Measurements from ENCODE around the gene EEF1AKMT3. TPM values are rescaled to one million over a fixed set of nuclear protein-coding genes. Genes with fewer than 3 reads are reported as not detected.

EEF1AKMT3 gene
- total RNA-seq, 1 experiment from 2014 or later = 5.0 TPM

DNA sequence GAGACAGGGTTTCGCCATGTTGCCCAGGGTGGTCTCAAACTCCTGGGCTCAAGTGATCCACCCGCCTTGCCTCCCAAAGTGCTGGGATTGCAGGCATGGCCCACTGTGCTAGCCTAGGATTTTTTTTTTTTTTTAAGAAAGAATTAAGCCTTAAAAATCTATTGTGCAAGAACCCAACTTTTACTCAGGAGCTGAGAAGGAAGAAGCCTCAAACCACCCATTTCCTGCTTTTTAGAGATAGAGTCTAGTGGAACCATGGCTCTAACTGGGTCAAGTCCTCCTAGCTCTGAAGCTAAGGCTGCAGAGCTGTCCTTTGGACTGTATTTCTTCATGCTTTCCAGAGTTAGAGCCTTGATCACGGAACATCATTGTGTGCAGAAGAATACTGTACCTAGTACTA is 8.8 kb downstream of the EEF1AKMT3 start:
- H3K4me3 ChIP-seq (ENCODE audit: low read depth, low read length) = no peak overlapping the region
- H3K27me3 ChIP-seq (replicated peaks; ENCODE audit: control insufficient read depth, insufficient read depth, low read length) = no peaks in the 10 kb centered on the region
- Mint-ChIP-seq H3K9me3 (ENCODE audit: unreplicated experiment) (no peaks in the 10 kb centered on the region), H3K27ac (ENCODE audit: unreplicated experiment) (no peak overlapping the region), H3K4me3 (ENCODE audit: unreplicated experiment) (no peak overlapping the region), H3K4me1 (ENCODE audit: low read depth, unreplicated experiment) (no peaks in the 10 kb centered on the region), H3K36me3 (ENCODE audit: insufficient read depth, unreplicated experiment) (peaks cover 15% of the 10 kb centered on the region), H3K27me3 (ENCODE audit: insufficient read depth, unreplicated experiment) (no peaks in the 10 kb centered on the region)
- POLR2A ChIA-PET = interaction anchor here (0.7 kb wide), 1 partner anchor 9 kb away, joined by 3 read pairs; the partner anchor contains the start of genes EEF1AKMT3 and METTL1
- TF ChIP-seq, protein P1, sequence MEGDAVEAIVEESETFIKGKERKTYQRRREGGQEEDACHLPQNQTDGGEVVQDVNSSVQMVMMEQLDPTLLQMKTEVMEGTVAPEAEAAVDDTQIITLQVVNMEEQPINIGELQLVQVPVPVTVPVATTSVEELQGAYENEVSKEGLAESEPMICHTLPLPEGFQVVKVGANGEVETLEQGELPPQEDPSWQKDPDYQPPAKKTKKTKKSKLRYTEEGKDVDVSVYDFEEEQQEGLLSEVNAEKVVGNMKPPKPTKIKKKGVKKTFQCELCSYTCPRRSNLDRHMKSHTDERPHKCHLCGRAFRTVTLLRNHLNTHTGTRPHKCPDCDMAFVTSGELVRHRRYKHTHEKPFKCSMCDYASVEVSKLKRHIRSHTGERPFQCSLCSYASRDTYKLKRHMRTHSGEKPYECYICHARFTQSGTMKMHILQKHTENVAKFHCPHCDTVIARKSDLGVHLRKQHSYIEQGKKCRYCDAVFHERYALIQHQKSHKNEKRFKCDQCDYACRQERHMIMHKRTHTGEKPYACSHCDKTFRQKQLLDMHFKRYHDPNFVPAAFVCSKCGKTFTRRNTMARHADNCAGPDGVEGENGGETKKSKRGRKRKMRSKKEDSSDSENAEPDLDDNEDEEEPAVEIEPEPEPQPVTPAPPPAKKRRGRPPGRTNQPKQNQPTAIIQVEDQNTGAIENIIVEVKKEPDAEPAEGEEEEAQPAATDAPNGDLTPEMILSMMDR (IDR thresholded peaks at IDR 0.05; ENCODE audit: insufficient read depth in 1 of 2, low read depth in 1 of 2, low read length in 1 of 2, severe bottlenecking in 1 of 2, unreplicated experiment in 1 of 2) = no peak
- CTCF ChIA-PET = interaction anchor here (0.6 to 1.0 kb wide), 4 partner anchors 9 to 1090 kb away, joined by 3 to 5 read pairs (median 4); partner anchors contain the start of genes EEF1AKMT3 and METTL1
- H3K36me3 ChIP-seq (ENCODE audit: control insufficient read depth, insufficient read depth, low read length) = no peaks in the 10 kb centered on the region
- no TSS peak for BruUV-seq (replicated peaks)
- intact Hi-C loops (cut with micrococcal nuclease; ENCODE audit: unreplicated experiment) = no loop called here
- no peaks in the 10 kb centered on the region for H3K4me1 ChIP-seq
- no peaks in the 10 kb centered on the region for H3K9me3 ChIP-seq
- DNase-seq = no peak

DNA sequence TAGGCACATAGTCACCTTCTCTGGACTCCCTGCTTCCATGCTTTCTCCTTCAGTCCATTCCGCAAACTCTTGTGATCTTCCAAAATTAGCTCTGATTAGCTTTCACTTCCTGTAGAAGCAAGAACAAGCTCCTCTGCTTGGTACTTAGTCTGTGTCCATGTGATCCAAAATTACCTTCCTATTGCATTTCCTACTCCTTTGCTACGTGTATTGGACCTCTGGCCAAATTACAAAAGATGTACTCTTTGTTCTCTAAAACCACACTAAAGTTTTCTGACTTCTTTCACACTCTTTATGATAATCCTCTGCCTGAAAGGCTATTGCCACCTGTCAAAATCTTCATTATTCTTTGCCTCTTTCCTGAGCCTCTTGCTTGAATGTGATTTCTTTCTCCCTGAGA is 9.4 kb downstream of the EEF1AKMT3 start:
- H3K4me1 ChIP-seq = no peaks in the 10 kb centered on the region
- no peaks in the 10 kb centered on the region for H3K4me1 Mint-ChIP-seq (ENCODE audit: low read depth, unreplicated experiment)
- no peak for DNase-seq
- H3K9me3 Mint-ChIP-seq (ENCODE audit: unreplicated experiment) = no peaks in the 10 kb centered on the region
- H3K36me3 Mint-ChIP-seq (ENCODE audit: insufficient read depth, unreplicated experiment) = peaks cover 11% of the 10 kb centered on the region
- no peaks in the 10 kb centered on the region for H3K9me3 ChIP-seq
- CTCF ChIA-PET = interaction anchor here (0.7 to 0.8 kb wide), 2 partner anchors 22 to 115 kb away, joined by 3 to 5 read pairs; no protein-coding TSS in a partner anchor
- no peaks in the 10 kb centered on the region for H3K27me3 Mint-ChIP-seq (ENCODE audit: insufficient read depth, unreplicated experiment)
- POLR2A ChIA-PET = interaction anchor here (0.7 kb wide), 1 partner anchor 10 kb away, joined by 3 read pairs; the partner anchor contains the start of genes EEF1AKMT3 and METTL1
- H3K36me3 ChIP-seq (ENCODE audit: control insufficient read depth, insufficient read depth, low read length) = no peaks in the 10 kb centered on the region
- intact Hi-C loops (cut with micrococcal nuclease; ENCODE audit: unreplicated experiment) = loop anchor here (1.0 kb wide), 1 partner anchor 10 kb away; the partner anchor contains the start of genes EEF1AKMT3 and METTL1
- H3K4me3 ChIP-seq (ENCODE audit: low read depth, low read length) = no peak overlapping the region
- H3K27me3 ChIP-seq (replicated peaks; ENCODE audit: control insufficient read depth, insufficient read depth, low read length) = no peaks in the 10 kb centered on the region
- no peak overlapping the region for H3K27ac Mint-ChIP-seq (ENCODE audit: unreplicated experiment)
- BruUV-seq (replicated peaks) = no TSS peak
- TF ChIP-seq, protein P1 (IDR thresholded peaks at IDR 0.05; ENCODE audit: insufficient read depth in 1 of 2, low read depth in 1 of 2, low read length in 1 of 2, severe bottlenecking in 1 of 2, unreplicated experiment in 1 of 2) = no peak
- no peak overlapping the region for H3K4me3 Mint-ChIP-seq (ENCODE audit: unreplicated experiment)

DNA sequence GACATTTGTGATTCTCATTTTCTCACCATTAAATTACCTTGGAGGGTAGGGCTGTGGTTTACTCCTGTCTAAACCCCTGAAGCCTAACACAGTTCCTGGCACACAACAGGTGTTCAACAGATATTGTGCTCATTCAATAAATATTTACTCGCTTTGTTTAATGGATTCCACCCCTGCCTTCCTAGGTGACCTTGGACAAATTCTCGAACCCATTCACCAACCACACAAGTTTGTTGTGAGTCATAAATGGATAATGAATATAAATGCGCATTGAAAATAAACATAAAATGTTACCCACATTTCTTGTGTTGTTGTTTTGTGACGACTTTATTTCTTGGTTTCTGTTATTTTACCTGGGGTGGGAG is 9.8 kb downstream of the EEF1AKMT3 start:
- H3K4me1 ChIP-seq = no peaks in the 10 kb centered on the region

More for the DNA sequence above, 9.8 kb downstream of the EEF1AKMT3 start:
- intact Hi-C loops (cut with micrococcal nuclease; ENCODE audit: unreplicated experiment) = loop anchor here (1.0 kb wide), 1 partner anchor 10 kb away; the partner anchor contains the start of genes EEF1AKMT3 and METTL1
- H3K4me1 Mint-ChIP-seq (ENCODE audit: low read depth, unreplicated experiment) = no peaks in the 10 kb centered on the region
- Histone ChIP-seq H3K36me3 (ENCODE audit: control insufficient read depth, insufficient read depth, low read length) (peaks cover 2% of the 10 kb centered on the region; the same call in 1 of the 2 replicates), H3K4me3 (ENCODE audit: low read depth, low read length) (peak overlapping the region; percentile 99), H3K27me3 (replicated peaks; ENCODE audit: control insufficient read depth, insufficient read depth, low read length) (no peaks in the 10 kb centered on the region), H3K9me3 (no peaks in the 10 kb centered on the region)
- H3K27me3 Mint-ChIP-seq (ENCODE audit: insufficient read depth, unreplicated experiment) = no peaks in the 10 kb centered on the region
- H3K27ac Mint-ChIP-seq (ENCODE audit: unreplicated experiment) = no peak overlapping the region
- ChIA-PET CTCF (no interaction called here), POLR2A (no interaction called here)
- H3K4me3 Mint-ChIP-seq (ENCODE audit: unreplicated experiment) = peak overlapping the region; percentile 92
- no peaks in the 10 kb centered on the region for H3K9me3 Mint-ChIP-seq (ENCODE audit: unreplicated experiment)
- DNase-seq = no peak
- peaks cover 15% of the 10 kb centered on the region for H3K36me3 Mint-ChIP-seq (ENCODE audit: insufficient read depth, unreplicated experiment)
- no TSS peak for BruUV-seq (replicated peaks)
- TF ChIP-seq, protein P1 (IDR thresholded peaks at IDR 0.05; ENCODE audit: insufficient read depth in 1 of 2, low read depth in 1 of 2, low read length in 1 of 2, severe bottlenecking in 1 of 2, unreplicated experiment in 1 of 2) = no peak

All from Caco-2 (cell line).